Daoy (cell line): ENCODE results near the gene UST. TPM values are rescaled to one million over a fixed set of nuclear protein-coding genes. Genes with fewer than 3 reads are reported as not detected.
"Not testable (repeated sequence)": the region's sequence is repeated elsewhere in the genome, so short reads cannot be mapped to it uniquely, and the experiment has no call there.

Source experiments
- DNase-seq: peaks from one replicate; pipeline ENCODE4 v3.0.0-alpha.2; 2015; ENCODE audit warnings: low read depth
- total RNA-seq: library from RNA; depleted of rRNA; stranded (reverse); fragments of >200 nt; shearing (Covaris generic); gene quantifications from 2 replicates; pipeline ENCODE4 v1.2.3, GENCODE V29; 2014

The UST gene
- total RNA-seq, 1 experiment from 2014 or later = 12.1 TPM

GRCh38 chr6:148973538-148974208 lies 226.8 kb downstream of the UST start:
- no peak for DNase-seq

GRCh38 chr6:148974351-148974750 lies 227.5 kb downstream of the UST start:
- no peak for DNase-seq

- not testable (repeated sequence) for DNase-seq
Observed at GRCh38 chr6:148978298-148978697, 231.5 kb downstream of the UST start.

- DNase-seq = no peak
Observed at GRCh38 chr6:148979014-148979901, 232.4 kb downstream of the UST start.

GRCh38 chr6:148980234-148980633 lies 233.4 kb downstream of the UST start:
- no peak for DNase-seq

GRCh38 chr6:148981515-148981914 lies 234.7 kb downstream of the UST start:
- DNase-seq = no peak

GRCh38 chr6:148983101-148983761 lies 236.4 kb downstream of the UST start:
- DNase-seq = no peak

GRCh38 chr6:148983966-148984365 lies 237.1 kb downstream of the UST start:
- no peak for DNase-seq

- DNase-seq = no peak
Observed at GRCh38 chr6:148984531-148985056, 237.8 kb downstream of the UST start.

- no peak for DNase-seq
Observed at GRCh38 chr6:148985499-148985898, 238.7 kb downstream of the UST start.

- no peak for DNase-seq
Observed at GRCh38 chr6:148986608-148987007, 239.8 kb downstream of the UST start.

GRCh38 chr6:148987982-148988381 lies 241.2 kb downstream of the UST start:
- no peak for DNase-seq

GRCh38 chr6:148989585-148989984 lies 242.8 kb downstream of the UST start:
- DNase-seq = no peak

GRCh38 chr6:148990403-148990802 lies 243.6 kb downstream of the UST start:
- DNase-seq = no peak

GRCh38 chr6:148996815-148997214 lies 250.0 kb downstream of the UST start:
- DNase-seq = no peak

- DNase-seq = no peak
Observed at GRCh38 chr6:148997865-148998264, 251.0 kb downstream of the UST start.

GRCh38 chr6:148998704-148999103 lies 251.9 kb downstream of the UST start:
- no peak for DNase-seq

- no peak for DNase-seq
Observed at GRCh38 chr6:148999501-148999900, 252.7 kb downstream of the UST start.

- peak; percentile 71 for DNase-seq
Observed at GRCh38 chr6:148999929-149000468, 253.2 kb downstream of the UST start.

- DNase-seq = no peak
Observed at GRCh38 chr6:149001422-149001821, 254.6 kb downstream of the UST start.

- no peak for DNase-seq
Observed at GRCh38 chr6:149003560-149003959, 256.7 kb downstream of the UST start.

- DNase-seq = no peak
Observed at GRCh38 chr6:149004664-149005063, 257.8 kb downstream of the UST start.
